Aorta (tissue), 5 donors: ENCODE measurements around the gene CIITA. TPM values are rescaled to one million over a fixed set of nuclear protein-coding genes. Genes with fewer than 3 reads are reported as not detected.

Experiments used
- ATAC-seq: fragments of 200-7000 bp; cut with Tn5 transposase; one replicate; pipeline ENCODE4 v1.9.1; 2022; ENCODE audit warnings: moderate library complexity; ENCODE audit not compliant: low FRiP score
- DNase-seq, 2 donors: peaks; one replicate each; pipeline ENCODE4 v3.0.0-alpha.2; 2020
- H3K27ac ChIP-seq, 2 donors: one replicate each; pipeline ENCODE4 v1.5.1; 2013; ENCODE audit warnings: low read length in 2 of 2, mild to moderate bottlenecking in 2 of 2, moderate library complexity in 2 of 2, control low read depth in 1 of 2, inconsistent platforms in 1 of 2, low read depth in 1 of 2
- H3K27me3 ChIP-seq, 2 donors: one replicate each; pipeline ENCODE4 v1.6.1; 2013; ENCODE audit warnings: control low read depth in 1 of 2, low read length in 1 of 2, mild to moderate bottlenecking in 1 of 2, moderate library complexity in 1 of 2; ENCODE audit not compliant: insufficient read depth in 2 of 2, control insufficient read depth in 1 of 2
- H3K36me3 ChIP-seq, 2 donors: one replicate each; pipeline ENCODE4 v1.6.1; 2013; ENCODE audit warnings: control low read depth in 1 of 2, low read length in 1 of 2, mild to moderate bottlenecking in 1 of 2; ENCODE audit not compliant: insufficient read depth in 2 of 2, control insufficient read depth in 1 of 2
- H3K4me1 ChIP-seq, 2 donors: one replicate each; pipeline ENCODE4 v1.6.1; 2013; ENCODE audit warnings: low read length in 2 of 2, control low read depth in 1 of 2, mild to moderate bottlenecking in 1 of 2, moderate library complexity in 1 of 2; ENCODE audit not compliant: insufficient read depth in 2 of 2, control insufficient read depth in 1 of 2
- H3K4me3 ChIP-seq, 2 donors: one replicate each; pipeline ENCODE4 v1.5.1; 2013; ENCODE audit warnings: low read length in 2 of 2, control low read depth in 1 of 2, mild to moderate bottlenecking in 1 of 2
- H3K9me3 ChIP-seq: one replicate; pipeline ENCODE4 v1.6.1; 2013; ENCODE audit warnings: mild to moderate bottlenecking, low read length; ENCODE audit not compliant: control insufficient read depth
- WGBS, 2 donors: extraction: QIAGEN DNeasy Blood & Tissue Kit; methylation state at CpG; one replicate each; pipeline ENCODE4 v1.1.7; 2013; 5-methylcytosine and 5-hydroxymethylcytosine counted together
- intact Hi-C, 2 donors: fragments of 100-400 bp; cut with DNase I; formaldehyde crosslinking; loops; one replicate each; pipeline versions ENCODE4 v1.14.2 to v1.15.0; 2022
- polyA plus RNA-seq, 2 donors: library from polyadenylated mRNA; stranded (reverse); fragments of 200-250 nt; gene quantifications; one replicate each; pipeline ENCODE4 v1.2.3, GENCODE V29; 2013
- total RNA-seq, 2 donors: library from RNA; stranded (reverse); fragmentation: NEBNext Ultra II Directional; extraction: Animal tissue kit (Norgen Biotek cat#: 25700); gene quantifications; one replicate each; pipeline ENCODE4 v1.2.1, GENCODE V29; 2021
- donor health status: healthy with polysubstance abuse.
- donor health status: Bipolar disorder and iron deficiency.
- donor health status: DM: no; HTN: no; CAD: no.
- donor health status: DM: no; HTN: no; CAD: no.
- donor health status: DM: yes; HTN: yes; CAD: no.

The CIITA gene
- total and polyA plus RNA-seq, 4 donors, result 2.0 to 104 (median 11.0) TPM

GRCh38 chr16:10881479-10882030, 4.6 kb downstream of the CIITA start:
- WGBS, 2 donors, result 62 to 69% methylated on average over 7 of the region's 7 CpGs
- H3K4me3 ChIP-seq, result no peak overlapping the region
- intact Hi-C loops, result no loop called here
- H3K4me1 ChIP-seq, result no peaks in the 10 kb centered on the region
- ATAC-seq, result no peak
- H3K9me3 ChIP-seq, result no peaks in the 10 kb centered on the region
- no peaks in the 10 kb centered on the region for H3K27me3 ChIP-seq
- DNase-seq, result peak in 1 of 2 donors; percentile 8
- no peak overlapping the region for H3K27ac ChIP-seq
- no peaks in the 10 kb centered on the region for H3K36me3 ChIP-seq

DNA sequence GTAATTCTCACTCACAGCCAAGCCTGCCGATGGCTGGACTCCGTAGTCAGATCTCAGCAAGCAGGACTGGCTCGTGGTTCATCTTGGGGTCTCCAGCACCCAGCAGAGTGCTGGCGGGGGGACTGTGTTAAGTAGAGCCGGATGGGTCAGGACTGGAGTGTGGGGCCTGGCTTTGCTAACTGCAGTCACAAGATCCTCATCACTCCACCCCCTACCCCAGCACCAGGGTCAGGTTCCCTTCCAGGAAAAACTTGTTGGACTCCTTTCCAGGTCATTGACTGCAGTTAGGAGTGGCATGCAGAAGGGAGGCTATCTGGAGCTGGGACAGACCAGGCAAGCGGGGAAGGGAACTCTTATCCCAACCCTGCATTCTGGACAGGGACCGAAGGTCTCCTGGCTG, 6.0 kb downstream of the CIITA start:
- ATAC-seq, result no peak
- H3K9me3 ChIP-seq, result no peaks in the 10 kb centered on the region
- intact Hi-C loops, result no loop called here
- DNase-seq, result peak in 1 of 2 donors; percentile 49
- H3K4me3 ChIP-seq, result no peak overlapping the region
- H3K27me3 ChIP-seq, result no peaks in the 10 kb centered on the region
- no peak overlapping the region for H3K27ac ChIP-seq
- 91% methylated on average over 7 of the region's 7 CpGs for WGBS, 2 donors
- H3K4me1 ChIP-seq, result no peaks in the 10 kb centered on the region
- no peaks in the 10 kb centered on the region for H3K36me3 ChIP-seq

DNA sequence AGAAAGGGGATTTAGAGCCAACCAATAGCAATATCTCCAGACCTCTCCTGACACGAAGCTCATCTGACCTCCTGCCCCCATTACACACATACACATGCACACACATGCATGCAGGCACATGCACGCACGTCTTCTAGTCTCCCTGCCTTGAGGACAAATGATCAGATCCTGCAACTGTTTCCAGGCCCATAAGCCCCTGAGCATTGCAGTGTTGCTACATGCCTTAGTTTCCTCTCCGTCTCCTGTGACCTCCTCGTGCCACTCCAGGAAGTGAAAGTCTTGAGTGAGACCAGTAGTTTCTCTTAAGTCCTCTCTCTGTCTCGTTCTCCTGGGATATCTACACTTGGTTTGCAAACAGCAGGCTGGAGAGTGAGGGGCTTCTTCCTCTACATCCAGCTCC, 8.2 kb downstream of the CIITA start:
- Histone ChIP-seq H3K4me1 (no peaks in the 10 kb centered on the region), H3K27me3 (no peaks in the 10 kb centered on the region), H3K4me3 (no peak overlapping the region), H3K9me3 (no peaks in the 10 kb centered on the region), H3K36me3 (no peaks in the 10 kb centered on the region), H3K27ac (no peak overlapping the region)
- 69 to 80% methylated on average over 6 of the region's 6 CpGs for WGBS, 2 donors
- DNase-seq (no peak), ATAC-seq (no peak)
- intact Hi-C loops, result no loop called here

DNA sequence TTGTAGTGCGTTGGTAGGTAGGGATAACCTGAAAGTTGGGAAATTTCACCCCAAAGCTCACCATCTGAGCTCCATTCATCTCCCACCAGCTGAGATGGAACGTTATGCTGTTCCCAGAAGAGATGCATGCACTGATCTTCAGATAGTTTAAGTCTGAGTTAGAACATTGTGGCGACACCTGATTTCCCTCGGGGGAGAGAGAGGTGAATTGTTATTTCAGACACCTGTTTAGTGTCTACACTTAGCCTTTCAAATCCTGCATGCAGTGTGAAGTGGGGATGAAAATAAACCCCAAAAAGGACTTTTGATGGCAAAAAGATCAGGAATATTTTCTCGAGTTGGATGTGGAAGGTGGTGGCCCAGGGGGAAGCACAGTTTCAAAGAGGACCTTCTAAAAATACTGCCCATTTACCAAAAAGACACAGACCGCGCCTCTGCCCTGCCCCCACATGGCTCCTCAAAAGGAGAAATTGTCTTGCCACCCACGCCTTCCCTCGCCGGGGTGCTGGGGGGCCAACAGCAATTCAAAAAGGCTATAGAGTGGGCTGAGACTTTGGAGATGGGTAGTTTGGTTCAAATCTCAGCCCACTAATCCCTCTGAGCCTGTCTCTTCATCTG, 11.4 kb downstream of the CIITA start:
- Histone ChIP-seq H3K4me1 (no peaks in the 10 kb centered on the region), H3K27ac (no peak overlapping the region), H3K9me3 (no peaks in the 10 kb centered on the region), H3K36me3 (no peaks in the 10 kb centered on the region), H3K4me3 (no peak overlapping the region), H3K27me3 (no peaks in the 10 kb centered on the region)
- DNase-seq, result peak; percentile 40 to 67
- no peak for ATAC-seq
- WGBS, 2 donors, result 64 to 73% methylated on average over 10 of the region's 10 CpGs
- intact Hi-C loops, result no loop called here

- H3K36me3 ChIP-seq, result no peaks in the 10 kb centered on the region
- intact Hi-C loops, result no loop called here
- WGBS, 2 donors, result 89 to 96% methylated on average over 4 of the region's 4 CpGs
- H3K27me3 ChIP-seq, result no peaks in the 10 kb centered on the region
- H3K4me1 ChIP-seq, result no peaks in the 10 kb centered on the region
- H3K4me3 ChIP-seq, result no peak overlapping the region
- no peak for DNase-seq
- no peak overlapping the region for H3K27ac ChIP-seq
- no peak for ATAC-seq
- no peaks in the 10 kb centered on the region for H3K9me3 ChIP-seq
These were observed 12.9 kb downstream of the CIITA start for GRCh38 chr16:10889855-10890254.

DNA sequence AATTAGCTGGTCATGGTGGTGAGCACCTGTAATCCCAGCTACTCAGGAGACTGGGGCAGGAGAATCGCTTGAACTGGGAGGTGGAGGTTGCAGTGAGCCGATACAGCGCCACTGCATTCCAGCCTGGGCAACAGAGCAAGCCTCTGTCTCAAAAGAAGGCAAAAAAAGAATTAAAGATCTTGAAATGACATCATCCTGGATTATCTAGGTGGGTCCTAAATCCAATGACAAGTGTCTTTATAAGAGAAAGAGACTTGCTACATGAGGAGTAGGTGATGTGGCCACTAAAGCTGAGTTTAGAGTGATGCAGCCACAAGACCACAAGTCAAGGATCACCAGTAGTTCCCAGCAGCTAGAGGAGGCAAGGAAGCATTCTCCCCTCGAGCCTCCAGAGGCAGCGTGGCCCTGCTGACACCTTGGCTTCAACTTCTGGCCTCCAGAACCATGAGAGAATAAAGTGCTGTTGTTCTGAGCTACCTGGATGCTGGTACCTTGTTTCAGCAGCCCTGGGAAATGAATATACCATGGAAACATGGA, 15.8 kb downstream of the CIITA start:
- Histone ChIP-seq H3K9me3 (no peaks in the 10 kb centered on the region), H3K27me3 (no peaks in the 10 kb centered on the region), H3K36me3 (no peaks in the 10 kb centered on the region), H3K4me1 (no peaks in the 10 kb centered on the region), H3K4me3 (no peak overlapping the region), H3K27ac (no peak overlapping the region)
- no peak for DNase-seq
- intact Hi-C loops, result no loop called here
- no peak for ATAC-seq
- 80 to 81% methylated on average over 5 of the region's 5 CpGs for WGBS, 2 donors

GRCh38 chr16:10895053-10895946, 18.3 kb downstream of the CIITA start:
- intact Hi-C loops, result no loop called here
- Histone ChIP-seq H3K27me3 (no peaks in the 10 kb centered on the region), H3K4me3 (no peak overlapping the region), H3K4me1 (no peaks in the 10 kb centered on the region), H3K27ac (no peak overlapping the region), H3K9me3 (no peaks in the 10 kb centered on the region), H3K36me3 (no peaks in the 10 kb centered on the region)
- no peak for ATAC-seq
- peak; percentile 62 to 79 for DNase-seq
- 29 to 30% methylated on average over 17 of the region's 17 CpGs for whole genome bisulfite sequencing, 2 donors

DNA sequence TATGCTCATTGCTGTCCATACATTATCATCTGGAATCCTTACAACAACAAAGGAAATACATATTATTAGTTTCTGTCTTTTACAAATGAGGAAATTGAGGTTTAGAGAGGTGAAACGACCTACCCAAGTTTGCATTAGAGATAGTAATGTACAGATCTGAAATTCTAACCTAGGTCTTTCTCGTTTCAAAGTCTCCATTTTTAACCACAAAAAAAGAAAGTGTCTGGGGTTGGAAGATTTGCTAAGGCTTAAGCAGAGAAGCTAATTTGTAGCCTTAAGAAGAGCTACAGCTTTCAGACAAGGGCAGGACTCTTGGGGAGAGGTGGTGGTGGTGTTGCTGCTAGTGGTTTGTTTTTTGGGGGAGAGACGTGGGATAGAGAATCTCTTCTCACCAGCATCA, 19.2 kb downstream of the CIITA start:
- ATAC-seq, result no peak
- Histone ChIP-seq H3K36me3 (no peaks in the 10 kb centered on the region), H3K27ac (no peak overlapping the region), H3K4me3 (no peak overlapping the region), H3K27me3 (no peaks in the 10 kb centered on the region), H3K4me1 (no peaks in the 10 kb centered on the region), H3K9me3 (no peaks in the 10 kb centered on the region)
- WGBS, 2 donors, result 64 to 72% methylated on average over 3 of the region's 3 CpGs
- DNase-seq, result no peak
- intact Hi-C loops, result no loop called here
